ENCODE results near the gene B4GALT2. TPM values are rescaled to one million over a fixed set of nuclear protein-coding genes. Genes with fewer than 3 reads are reported as not detected.

The B4GALT2 gene
- total and polyA plus RNA-seq, 9 of the 15 experiments (the other 6 are each of a cell fraction or from before 2014, with no cell fraction given), result 1.3 to 86.8 (median 43.8) TPM

GRCh38 chr1:43944860-43945259, 34.1 kb upstream of the B4GALT2 start (continued):
- TF ChIP-seq, protein P1, sequence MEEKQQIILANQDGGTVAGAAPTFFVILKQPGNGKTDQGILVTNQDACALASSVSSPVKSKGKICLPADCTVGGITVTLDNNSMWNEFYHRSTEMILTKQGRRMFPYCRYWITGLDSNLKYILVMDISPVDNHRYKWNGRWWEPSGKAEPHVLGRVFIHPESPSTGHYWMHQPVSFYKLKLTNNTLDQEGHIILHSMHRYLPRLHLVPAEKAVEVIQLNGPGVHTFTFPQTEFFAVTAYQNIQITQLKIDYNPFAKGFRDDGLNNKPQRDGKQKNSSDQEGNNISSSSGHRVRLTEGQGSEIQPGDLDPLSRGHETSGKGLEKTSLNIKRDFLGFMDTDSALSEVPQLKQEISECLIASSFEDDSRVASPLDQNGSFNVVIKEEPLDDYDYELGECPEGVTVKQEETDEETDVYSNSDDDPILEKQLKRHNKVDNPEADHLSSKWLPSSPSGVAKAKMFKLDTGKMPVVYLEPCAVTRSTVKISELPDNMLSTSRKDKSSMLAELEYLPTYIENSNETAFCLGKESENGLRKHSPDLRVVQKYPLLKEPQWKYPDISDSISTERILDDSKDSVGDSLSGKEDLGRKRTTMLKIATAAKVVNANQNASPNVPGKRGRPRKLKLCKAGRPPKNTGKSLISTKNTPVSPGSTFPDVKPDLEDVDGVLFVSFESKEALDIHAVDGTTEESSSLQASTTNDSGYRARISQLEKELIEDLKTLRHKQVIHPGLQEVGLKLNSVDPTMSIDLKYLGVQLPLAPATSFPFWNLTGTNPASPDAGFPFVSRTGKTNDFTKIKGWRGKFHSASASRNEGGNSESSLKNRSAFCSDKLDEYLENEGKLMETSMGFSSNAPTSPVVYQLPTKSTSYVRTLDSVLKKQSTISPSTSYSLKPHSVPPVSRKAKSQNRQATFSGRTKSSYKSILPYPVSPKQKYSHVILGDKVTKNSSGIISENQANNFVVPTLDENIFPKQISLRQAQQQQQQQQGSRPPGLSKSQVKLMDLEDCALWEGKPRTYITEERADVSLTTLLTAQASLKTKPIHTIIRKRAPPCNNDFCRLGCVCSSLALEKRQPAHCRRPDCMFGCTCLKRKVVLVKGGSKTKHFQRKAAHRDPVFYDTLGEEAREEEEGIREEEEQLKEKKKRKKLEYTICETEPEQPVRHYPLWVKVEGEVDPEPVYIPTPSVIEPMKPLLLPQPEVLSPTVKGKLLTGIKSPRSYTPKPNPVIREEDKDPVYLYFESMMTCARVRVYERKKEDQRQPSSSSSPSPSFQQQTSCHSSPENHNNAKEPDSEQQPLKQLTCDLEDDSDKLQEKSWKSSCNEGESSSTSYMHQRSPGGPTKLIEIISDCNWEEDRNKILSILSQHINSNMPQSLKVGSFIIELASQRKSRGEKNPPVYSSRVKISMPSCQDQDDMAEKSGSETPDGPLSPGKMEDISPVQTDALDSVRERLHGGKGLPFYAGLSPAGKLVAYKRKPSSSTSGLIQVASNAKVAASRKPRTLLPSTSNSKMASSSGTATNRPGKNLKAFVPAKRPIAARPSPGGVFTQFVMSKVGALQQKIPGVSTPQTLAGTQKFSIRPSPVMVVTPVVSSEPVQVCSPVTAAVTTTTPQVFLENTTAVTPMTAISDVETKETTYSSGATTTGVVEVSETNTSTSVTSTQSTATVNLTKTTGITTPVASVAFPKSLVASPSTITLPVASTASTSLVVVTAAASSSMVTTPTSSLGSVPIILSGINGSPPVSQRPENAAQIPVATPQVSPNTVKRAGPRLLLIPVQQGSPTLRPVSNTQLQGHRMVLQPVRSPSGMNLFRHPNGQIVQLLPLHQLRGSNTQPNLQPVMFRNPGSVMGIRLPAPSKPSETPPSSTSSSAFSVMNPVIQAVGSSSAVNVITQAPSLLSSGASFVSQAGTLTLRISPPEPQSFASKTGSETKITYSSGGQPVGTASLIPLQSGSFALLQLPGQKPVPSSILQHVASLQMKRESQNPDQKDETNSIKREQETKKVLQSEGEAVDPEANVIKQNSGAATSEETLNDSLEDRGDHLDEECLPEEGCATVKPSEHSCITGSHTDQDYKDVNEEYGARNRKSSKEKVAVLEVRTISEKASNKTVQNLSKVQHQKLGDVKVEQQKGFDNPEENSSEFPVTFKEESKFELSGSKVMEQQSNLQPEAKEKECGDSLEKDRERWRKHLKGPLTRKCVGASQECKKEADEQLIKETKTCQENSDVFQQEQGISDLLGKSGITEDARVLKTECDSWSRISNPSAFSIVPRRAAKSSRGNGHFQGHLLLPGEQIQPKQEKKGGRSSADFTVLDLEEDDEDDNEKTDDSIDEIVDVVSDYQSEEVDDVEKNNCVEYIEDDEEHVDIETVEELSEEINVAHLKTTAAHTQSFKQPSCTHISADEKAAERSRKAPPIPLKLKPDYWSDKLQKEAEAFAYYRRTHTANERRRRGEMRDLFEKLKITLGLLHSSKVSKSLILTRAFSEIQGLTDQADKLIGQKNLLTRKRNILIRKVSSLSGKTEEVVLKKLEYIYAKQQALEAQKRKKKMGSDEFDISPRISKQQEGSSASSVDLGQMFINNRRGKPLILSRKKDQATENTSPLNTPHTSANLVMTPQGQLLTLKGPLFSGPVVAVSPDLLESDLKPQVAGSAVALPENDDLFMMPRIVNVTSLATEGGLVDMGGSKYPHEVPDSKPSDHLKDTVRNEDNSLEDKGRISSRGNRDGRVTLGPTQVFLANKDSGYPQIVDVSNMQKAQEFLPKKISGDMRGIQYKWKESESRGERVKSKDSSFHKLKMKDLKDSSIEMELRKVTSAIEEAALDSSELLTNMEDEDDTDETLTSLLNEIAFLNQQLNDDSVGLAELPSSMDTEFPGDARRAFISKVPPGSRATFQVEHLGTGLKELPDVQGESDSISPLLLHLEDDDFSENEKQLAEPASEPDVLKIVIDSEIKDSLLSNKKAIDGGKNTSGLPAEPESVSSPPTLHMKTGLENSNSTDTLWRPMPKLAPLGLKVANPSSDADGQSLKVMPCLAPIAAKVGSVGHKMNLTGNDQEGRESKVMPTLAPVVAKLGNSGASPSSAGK (IDR thresholded peaks at IDR 0.05), result 0 out of 2 replicates have a peak, but pooled peaks have one; percentile 6
- TF ChIP-seq POLR3G (IDR thresholded peaks at IDR 0.05; ENCODE audit: extremely low read depth, insufficient read length, insufficient replicate concordance) (no peak), TARDBP (IDR thresholded peaks at IDR 0.05) (no peak), MXD1 (CRISPR knock-in tag; IDR thresholded peaks at IDR 0.05; ENCODE audit: borderline replicate concordance, poor library complexity, severe bottlenecking) (no peak)

Measured in K562 (cell line).